ENCODE results near the gene MTHFD1L. TPM values are rescaled to one million over a fixed set of nuclear protein-coding genes. Genes with fewer than 3 reads are reported as not detected.
A peak's percentile ranks its signal among the peaks of the same experiment; 100 is the strongest.

MTHFD1L gene
- total RNA-seq, 1 donor from 2014 or later: 10.4 TPM

DNA sequence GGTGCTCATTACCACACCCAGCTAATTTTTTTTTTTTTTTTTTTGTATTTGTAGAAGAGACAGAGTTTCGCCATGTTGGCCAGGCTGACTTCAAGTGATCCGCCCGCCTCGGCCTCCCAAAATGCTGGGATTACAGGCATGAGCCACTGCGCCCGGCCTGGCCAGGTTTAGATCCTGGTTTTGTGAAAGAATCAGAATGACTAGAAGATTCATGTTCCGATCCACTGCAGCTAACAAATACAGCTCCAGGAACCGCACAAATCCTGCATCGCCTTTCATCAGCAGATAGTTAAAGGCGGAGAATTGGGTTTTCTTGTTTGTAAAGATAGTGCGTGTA is 223.1 kb downstream of the MTHFD1L start:
- Histone ChIP-seq H3K9me3 (no peaks in the 10 kb centered on the region), H3K4me3 (no peak overlapping the region), H3K27ac (no peak overlapping the region), H3K27me3 (no peaks in the 10 kb centered on the region), H3K36me3 (peaks cover 6 to 25% of the 10 kb centered on the region in 2 donors), H3K4me1 (no peaks in the 10 kb centered on the region)
- TF ChIP-seq, protein P1, sequence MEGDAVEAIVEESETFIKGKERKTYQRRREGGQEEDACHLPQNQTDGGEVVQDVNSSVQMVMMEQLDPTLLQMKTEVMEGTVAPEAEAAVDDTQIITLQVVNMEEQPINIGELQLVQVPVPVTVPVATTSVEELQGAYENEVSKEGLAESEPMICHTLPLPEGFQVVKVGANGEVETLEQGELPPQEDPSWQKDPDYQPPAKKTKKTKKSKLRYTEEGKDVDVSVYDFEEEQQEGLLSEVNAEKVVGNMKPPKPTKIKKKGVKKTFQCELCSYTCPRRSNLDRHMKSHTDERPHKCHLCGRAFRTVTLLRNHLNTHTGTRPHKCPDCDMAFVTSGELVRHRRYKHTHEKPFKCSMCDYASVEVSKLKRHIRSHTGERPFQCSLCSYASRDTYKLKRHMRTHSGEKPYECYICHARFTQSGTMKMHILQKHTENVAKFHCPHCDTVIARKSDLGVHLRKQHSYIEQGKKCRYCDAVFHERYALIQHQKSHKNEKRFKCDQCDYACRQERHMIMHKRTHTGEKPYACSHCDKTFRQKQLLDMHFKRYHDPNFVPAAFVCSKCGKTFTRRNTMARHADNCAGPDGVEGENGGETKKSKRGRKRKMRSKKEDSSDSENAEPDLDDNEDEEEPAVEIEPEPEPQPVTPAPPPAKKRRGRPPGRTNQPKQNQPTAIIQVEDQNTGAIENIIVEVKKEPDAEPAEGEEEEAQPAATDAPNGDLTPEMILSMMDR (IDR thresholded peaks at IDR 0.05): no peak
- DNase-seq (ENCODE audit: low spot score in 2 of 2): no peak
- intact Hi-C loops (cut with DNase I): no loop called here

DNA sequence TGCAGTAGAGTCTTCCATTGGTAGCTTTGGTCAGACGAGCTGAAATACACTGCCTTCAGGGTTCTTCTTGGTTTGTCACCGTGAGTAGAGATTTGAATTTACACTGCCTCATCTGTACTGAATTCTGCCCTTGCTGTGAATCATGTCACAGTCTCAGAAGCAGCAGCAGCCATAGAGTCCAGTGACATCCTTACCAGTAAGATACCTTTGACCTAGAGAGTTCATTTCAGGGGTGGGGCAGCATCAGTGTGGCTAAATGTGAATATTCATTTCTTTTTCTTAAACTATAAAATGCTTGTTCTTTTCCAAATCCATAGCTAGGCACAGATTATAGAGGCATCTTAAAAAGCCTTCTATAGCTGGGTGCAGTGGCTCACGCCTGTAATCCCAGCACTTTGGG is 223.5 kb downstream of the MTHFD1L start:
- no peaks in the 10 kb centered on the region for H3K4me1 ChIP-seq
- peaks cover 10 to 29% of the 10 kb centered on the region in 2 donors for H3K36me3 ChIP-seq
- H3K27me3 ChIP-seq: no peaks in the 10 kb centered on the region
- TF ChIP-seq, protein P1 (IDR thresholded peaks at IDR 0.05): no peak
- no peak overlapping the region for H3K4me3 ChIP-seq
- no peak overlapping the region for H3K27ac ChIP-seq
- intact Hi-C loops (cut with DNase I): no loop called here
- DNase-seq (ENCODE audit: low spot score in 2 of 2): no peak
- H3K9me3 ChIP-seq: no peaks in the 10 kb centered on the region

DNA sequence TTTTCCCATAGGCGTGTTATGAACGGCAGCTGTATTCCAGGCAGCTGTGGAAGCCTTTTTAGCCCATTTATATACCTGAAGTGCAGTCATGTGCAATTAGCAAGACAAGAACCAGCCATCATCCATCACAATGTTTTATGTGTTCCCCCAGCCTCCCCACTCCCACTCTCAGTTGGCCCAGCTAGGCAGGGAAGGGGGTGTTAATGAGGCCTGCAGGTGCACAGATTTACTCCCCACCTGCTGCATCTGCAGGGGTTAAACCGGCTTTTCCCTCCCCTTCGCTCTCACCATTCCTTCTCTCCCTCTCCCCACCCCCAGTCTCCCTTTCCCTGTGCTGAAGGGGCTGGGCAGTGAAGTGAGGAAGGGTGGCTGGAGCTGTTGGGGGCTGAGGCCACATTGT is 224.5 kb downstream of the MTHFD1L start:
- intact Hi-C loops (cut with DNase I): no loop called here
- H3K27ac ChIP-seq: no peak overlapping the region
- no peaks in the 10 kb centered on the region for H3K27me3 ChIP-seq
- TF ChIP-seq, protein P1 (IDR thresholded peaks at IDR 0.05): no peak
- no peaks in the 10 kb centered on the region for H3K4me1 ChIP-seq
- H3K36me3 ChIP-seq: peaks cover 15 to 32% of the 10 kb centered on the region in 2 donors
- no peak overlapping the region for H3K4me3 ChIP-seq
- no peaks in the 10 kb centered on the region for H3K9me3 ChIP-seq
- peak in 1 of 2 donors; percentile 40 for DNase-seq (ENCODE audit: low spot score in 2 of 2)

DNA sequence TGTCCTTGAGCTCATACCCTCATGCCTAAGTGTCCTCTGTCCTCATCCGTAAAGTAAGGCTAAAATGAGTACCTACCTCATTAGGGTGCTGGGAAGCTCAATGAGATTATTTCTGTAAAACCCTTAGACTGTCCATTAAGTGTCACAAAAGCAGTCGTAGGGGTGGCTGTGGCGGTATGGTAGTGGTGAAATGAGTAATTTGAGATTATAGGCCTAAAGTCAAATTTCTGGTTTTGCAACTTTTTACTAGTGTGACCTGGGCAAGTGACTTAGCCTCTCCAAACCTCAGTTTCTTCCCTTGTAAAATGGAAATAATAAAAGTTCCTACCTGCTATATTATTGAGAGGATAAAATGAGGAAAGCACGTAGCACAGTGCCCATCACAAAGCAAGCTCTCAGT is 226.1 kb downstream of the MTHFD1L start:
- H3K27ac ChIP-seq: no peak overlapping the region
- no peaks in the 10 kb centered on the region for H3K9me3 ChIP-seq
- intact Hi-C loops (cut with DNase I): no loop called here
- no peak overlapping the region for H3K4me3 ChIP-seq
- TF ChIP-seq, protein P1 (IDR thresholded peaks at IDR 0.05): no peak
- no peaks in the 10 kb centered on the region for H3K27me3 ChIP-seq
- no peaks in the 10 kb centered on the region for H3K4me1 ChIP-seq
- peaks cover 15 to 32% of the 10 kb centered on the region in 2 donors for H3K36me3 ChIP-seq
- no peak for DNase-seq (ENCODE audit: low spot score in 2 of 2)

DNA sequence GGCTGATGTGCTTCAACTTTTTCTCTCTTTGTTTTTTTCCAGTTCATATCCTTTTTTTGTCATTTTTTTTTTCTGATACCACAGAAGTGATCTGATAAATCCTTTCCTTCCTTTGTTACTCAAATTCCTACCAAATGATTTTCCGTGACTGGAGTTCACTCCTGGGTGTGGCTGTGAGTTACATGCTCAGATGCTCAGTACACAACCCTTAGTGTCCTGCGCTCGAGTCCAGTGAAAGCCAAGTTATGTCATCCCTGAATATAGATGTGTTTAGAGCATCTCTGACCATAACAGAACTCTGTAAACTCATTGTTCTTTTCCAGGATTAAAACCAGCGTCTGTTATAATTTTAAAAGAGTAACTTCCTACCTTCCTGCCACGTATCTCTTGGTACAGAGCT is 227.1 kb downstream of the MTHFD1L start:
- H3K27ac ChIP-seq: no peak overlapping the region
- intact Hi-C loops (cut with DNase I): no loop called here
- no peak for DNase-seq (ENCODE audit: low spot score in 2 of 2)
- no peak overlapping the region for H3K4me3 ChIP-seq
- TF ChIP-seq, protein P1 (IDR thresholded peaks at IDR 0.05): no peak
- no peaks in the 10 kb centered on the region for H3K27me3 ChIP-seq
- H3K36me3 ChIP-seq: peaks cover 15 to 32% of the 10 kb centered on the region in 2 donors
- no peaks in the 10 kb centered on the region for H3K9me3 ChIP-seq
- no peaks in the 10 kb centered on the region for H3K4me1 ChIP-seq

DNA sequence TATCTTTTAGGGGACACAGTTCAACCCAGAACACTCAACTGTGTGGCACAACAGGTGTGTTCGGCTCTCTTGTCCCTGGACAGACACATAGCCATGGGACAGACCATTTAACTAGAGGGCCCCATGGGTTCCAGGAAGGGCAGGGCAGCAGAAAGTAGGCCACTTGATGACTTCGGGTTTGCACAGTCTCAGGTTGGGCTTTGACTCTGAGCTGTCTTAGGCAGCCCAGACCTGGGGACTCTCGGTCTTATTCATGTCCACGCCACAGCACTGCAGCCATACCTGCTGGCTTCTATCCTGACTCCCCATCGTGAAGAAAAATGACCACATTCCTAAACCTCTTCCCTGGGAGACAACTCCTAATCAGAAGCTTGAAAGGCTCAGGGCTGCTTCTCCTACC is 228.2 kb downstream of the MTHFD1L start:
- TF ChIP-seq, protein P1 (IDR thresholded peaks at IDR 0.05): no peak
- no peaks in the 10 kb centered on the region for H3K9me3 ChIP-seq
- no peak for DNase-seq (ENCODE audit: low spot score in 2 of 2)
- no peak overlapping the region for H3K27ac ChIP-seq
- peaks cover 15 to 32% of the 10 kb centered on the region in 2 donors for H3K36me3 ChIP-seq
- H3K4me1 ChIP-seq: no peaks in the 10 kb centered on the region
- intact Hi-C loops (cut with DNase I): no loop called here
- no peak overlapping the region for H3K4me3 ChIP-seq
- no peaks in the 10 kb centered on the region for H3K27me3 ChIP-seq
